ENCODE results near the gene PKD1. TPM values are rescaled to one million over a fixed set of nuclear protein-coding genes. Genes with fewer than 3 reads are reported as not detected.

PKD1 gene
- total RNA-seq, 1 donor: 180 TPM

- peaks cover 8% of the 10 kb centered on the region for H4K20me1 ChIP-seq (ENCODE audit: insufficient read depth, low read length)
- H3K4me3 ChIP-seq (ENCODE audit: insufficient read depth, low read length): no peak overlapping the region
- no peak for DNase-seq (ENCODE audit: insufficient read length, low spot score, missing footprints)
- H3K36me3 ChIP-seq (ENCODE audit: insufficient read depth, low read length): peaks cover 34% of the 10 kb centered on the region
- H3K27ac ChIP-seq (ENCODE audit: low read depth, low read length): no peak overlapping the region
- H3K79me2 ChIP-seq (ENCODE audit: insufficient read depth, low read length): no peaks in the 10 kb centered on the region
- no peak overlapping the region for H2AFZ ChIP-seq (ENCODE audit: low read length)
- H3K4me1 ChIP-seq (ENCODE audit: insufficient read depth, low read length): no peaks in the 10 kb centered on the region
- H3K4me2 ChIP-seq (ENCODE audit: insufficient read depth, low read length): no peak overlapping the region
- H3K9me3 ChIP-seq (ENCODE audit: low read depth, low read length): no peaks in the 10 kb centered on the region
- H3K27me3 ChIP-seq (ENCODE audit: insufficient read depth, low read length): no peaks in the 10 kb centered on the region
- TF ChIP-seq, protein P1, sequence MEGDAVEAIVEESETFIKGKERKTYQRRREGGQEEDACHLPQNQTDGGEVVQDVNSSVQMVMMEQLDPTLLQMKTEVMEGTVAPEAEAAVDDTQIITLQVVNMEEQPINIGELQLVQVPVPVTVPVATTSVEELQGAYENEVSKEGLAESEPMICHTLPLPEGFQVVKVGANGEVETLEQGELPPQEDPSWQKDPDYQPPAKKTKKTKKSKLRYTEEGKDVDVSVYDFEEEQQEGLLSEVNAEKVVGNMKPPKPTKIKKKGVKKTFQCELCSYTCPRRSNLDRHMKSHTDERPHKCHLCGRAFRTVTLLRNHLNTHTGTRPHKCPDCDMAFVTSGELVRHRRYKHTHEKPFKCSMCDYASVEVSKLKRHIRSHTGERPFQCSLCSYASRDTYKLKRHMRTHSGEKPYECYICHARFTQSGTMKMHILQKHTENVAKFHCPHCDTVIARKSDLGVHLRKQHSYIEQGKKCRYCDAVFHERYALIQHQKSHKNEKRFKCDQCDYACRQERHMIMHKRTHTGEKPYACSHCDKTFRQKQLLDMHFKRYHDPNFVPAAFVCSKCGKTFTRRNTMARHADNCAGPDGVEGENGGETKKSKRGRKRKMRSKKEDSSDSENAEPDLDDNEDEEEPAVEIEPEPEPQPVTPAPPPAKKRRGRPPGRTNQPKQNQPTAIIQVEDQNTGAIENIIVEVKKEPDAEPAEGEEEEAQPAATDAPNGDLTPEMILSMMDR (IDR thresholded peaks at IDR 0.05; ENCODE audit: extremely low read depth, low read depth, low read length): no peak
These were observed 43.4 kb upstream of the PKD1 start for GRCh38 chr16:2179107-2179501.

DNA sequence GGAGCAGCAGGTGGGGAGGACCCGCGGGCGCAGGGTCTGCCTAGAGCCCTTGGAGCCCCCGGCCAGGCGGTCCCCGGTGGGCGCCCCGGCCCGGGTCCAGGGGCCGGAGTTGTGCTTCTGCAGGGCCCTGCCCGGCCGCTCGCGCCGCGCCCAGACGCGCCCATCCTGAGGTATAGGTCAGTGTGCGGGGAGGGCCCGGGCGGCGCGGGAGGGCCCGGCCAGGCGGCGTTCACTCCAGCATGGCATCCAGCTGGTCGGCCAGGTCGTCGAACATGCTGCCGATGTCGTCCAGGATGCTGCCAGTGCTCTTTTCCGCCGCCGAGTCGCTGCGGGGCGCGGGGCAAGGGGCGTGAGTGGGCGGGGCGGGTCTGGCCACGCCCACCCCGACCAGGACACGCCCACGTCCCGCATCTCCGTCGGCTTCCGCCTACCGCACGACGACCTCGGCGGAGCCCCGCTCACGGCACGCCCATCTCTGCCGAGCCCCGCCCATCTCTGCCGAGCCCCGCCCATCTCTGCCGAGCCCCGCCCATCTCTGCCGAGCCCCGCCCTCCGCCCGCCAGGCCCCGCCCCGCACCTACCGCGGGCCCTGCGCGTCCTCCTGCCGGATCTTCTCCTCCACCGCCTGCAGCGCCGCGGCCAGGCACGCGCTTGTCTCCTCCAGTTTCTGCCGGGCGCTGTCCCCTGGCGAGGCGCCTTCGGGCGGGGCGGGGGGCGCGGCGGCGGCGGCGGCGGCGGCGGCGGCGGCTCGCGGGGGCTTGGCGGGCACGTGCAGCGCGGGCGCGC lies 42.8 kb upstream of the PKD1 start:
- no peak overlapping the region for H3K27ac ChIP-seq (ENCODE audit: low read depth, low read length)
- H3K79me2 ChIP-seq (ENCODE audit: insufficient read depth, low read length): no peaks in the 10 kb centered on the region
- H3K36me3 ChIP-seq (ENCODE audit: insufficient read depth, low read length): peaks cover 37% of the 10 kb centered on the region
- H2AFZ ChIP-seq (ENCODE audit: low read length): no peak overlapping the region
- no peak for DNase-seq (ENCODE audit: insufficient read length, low spot score, missing footprints)
- no peaks in the 10 kb centered on the region for H3K4me1 ChIP-seq (ENCODE audit: insufficient read depth, low read length)
- H3K9me3 ChIP-seq (ENCODE audit: low read depth, low read length): no peaks in the 10 kb centered on the region
- no peak overlapping the region for H3K4me3 ChIP-seq (ENCODE audit: insufficient read depth, low read length)
- no peaks in the 10 kb centered on the region for H3K27me3 ChIP-seq (ENCODE audit: insufficient read depth, low read length)
- TF ChIP-seq, protein P1 (IDR thresholded peaks at IDR 0.05; ENCODE audit: extremely low read depth, low read depth, low read length): no peak
- H4K20me1 ChIP-seq (ENCODE audit: insufficient read depth, low read length): peaks cover 8% of the 10 kb centered on the region
- H3K4me2 ChIP-seq (ENCODE audit: insufficient read depth, low read length): no peak overlapping the region

DNA sequence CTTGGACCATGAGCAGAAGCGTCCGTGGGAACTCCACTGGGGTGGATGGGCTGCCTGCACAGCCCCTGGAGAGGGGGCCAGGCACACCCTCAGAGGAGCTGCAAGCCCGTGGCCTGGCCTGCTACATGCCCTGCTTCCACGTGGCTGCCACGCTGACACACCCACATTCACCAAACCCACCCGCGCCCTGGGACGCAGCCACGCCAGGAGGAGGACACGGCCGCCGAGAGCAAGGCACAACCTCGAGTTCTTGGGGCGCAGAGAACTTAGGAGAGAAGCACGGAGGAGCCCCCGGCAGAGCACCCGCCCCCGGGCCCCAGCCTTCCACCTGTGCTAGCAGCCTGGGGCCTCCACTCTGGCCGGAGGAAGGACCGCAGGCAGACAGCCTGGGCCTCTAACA lies 41.9 kb upstream of the PKD1 start:
- Histone ChIP-seq H3K4me2 (ENCODE audit: insufficient read depth, low read length) (no peak overlapping the region), H3K79me2 (ENCODE audit: insufficient read depth, low read length) (no peaks in the 10 kb centered on the region), H3K4me3 (ENCODE audit: insufficient read depth, low read length) (no peak overlapping the region), H3K27me3 (ENCODE audit: insufficient read depth, low read length) (no peaks in the 10 kb centered on the region), H3K4me1 (ENCODE audit: insufficient read depth, low read length) (no peaks in the 10 kb centered on the region), H3K9me3 (ENCODE audit: low read depth, low read length) (no peaks in the 10 kb centered on the region), H3K27ac (ENCODE audit: low read depth, low read length) (no peak overlapping the region), H4K20me1 (ENCODE audit: insufficient read depth, low read length) (peaks cover 8% of the 10 kb centered on the region), H3K36me3 (ENCODE audit: insufficient read depth, low read length) (peaks cover 42% of the 10 kb centered on the region), H2AFZ (ENCODE audit: low read length) (no peak overlapping the region)
- TF ChIP-seq, protein P1 (IDR thresholded peaks at IDR 0.05; ENCODE audit: extremely low read depth, low read depth, low read length): no peak
- DNase-seq (ENCODE audit: insufficient read length, low spot score, missing footprints): no peak

- no peak for DNase-seq (ENCODE audit: insufficient read length, low spot score, missing footprints)
- TF ChIP-seq, protein P1 (IDR thresholded peaks at IDR 0.05; ENCODE audit: extremely low read depth, low read depth, low read length): no peak
- no peaks in the 10 kb centered on the region for H3K27me3 ChIP-seq (ENCODE audit: insufficient read depth, low read length)
These were observed 41.4 kb upstream of the PKD1 start for GRCh38 chr16:2177101-2177500.

More at GRCh38 chr16:2177101-2177500, 41.4 kb upstream of the PKD1 start:
- Histone ChIP-seq H3K4me1 (ENCODE audit: insufficient read depth, low read length) (no peaks in the 10 kb centered on the region), H3K79me2 (ENCODE audit: insufficient read depth, low read length) (no peaks in the 10 kb centered on the region), H3K27ac (ENCODE audit: low read depth, low read length) (no peak overlapping the region), H4K20me1 (ENCODE audit: insufficient read depth, low read length) (peaks cover 8% of the 10 kb centered on the region), H3K36me3 (ENCODE audit: insufficient read depth, low read length) (peaks cover 42% of the 10 kb centered on the region), H3K9me3 (ENCODE audit: low read depth, low read length) (no peaks in the 10 kb centered on the region), H3K4me3 (ENCODE audit: insufficient read depth, low read length) (no peak overlapping the region), H3K4me2 (ENCODE audit: insufficient read depth, low read length) (no peak overlapping the region), H2AFZ (ENCODE audit: low read length) (no peak overlapping the region)
